GM21737 (cell line): ENCODE measurements around the gene ZNRF3.

Source experiments
- ATAC-seq: cut with Tn5 transposase; IDR thresholded peaks from one replicate; pipeline ENCODE4 v1.9.1; 2021; ENCODE audit warnings: mild to moderate bottlenecking, moderate library complexity; ENCODE audit not compliant: unreplicated experiment

ZNRF3 gene

DNA sequence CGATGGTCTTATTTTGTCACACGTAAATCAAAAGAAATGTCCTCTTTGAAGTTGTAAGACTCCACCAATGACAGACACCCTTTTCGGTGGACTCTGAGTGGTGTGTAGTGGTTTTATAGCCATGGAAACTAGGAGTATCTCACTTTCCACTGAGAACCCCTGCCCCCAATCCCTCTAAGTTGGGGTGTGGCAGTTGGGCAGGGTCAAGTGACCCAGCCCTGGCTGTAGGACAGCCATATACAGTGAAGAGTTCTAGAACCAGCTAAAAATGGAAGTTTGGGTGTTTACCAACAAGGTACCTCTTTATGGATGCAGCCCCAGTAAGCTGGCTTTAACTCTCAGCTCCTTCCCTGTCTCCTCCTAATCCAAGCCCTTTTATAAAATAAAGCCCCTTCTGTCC lies 173.1 kb downstream of the ZNRF3 start:
- ATAC-seq: no peak

DNA sequence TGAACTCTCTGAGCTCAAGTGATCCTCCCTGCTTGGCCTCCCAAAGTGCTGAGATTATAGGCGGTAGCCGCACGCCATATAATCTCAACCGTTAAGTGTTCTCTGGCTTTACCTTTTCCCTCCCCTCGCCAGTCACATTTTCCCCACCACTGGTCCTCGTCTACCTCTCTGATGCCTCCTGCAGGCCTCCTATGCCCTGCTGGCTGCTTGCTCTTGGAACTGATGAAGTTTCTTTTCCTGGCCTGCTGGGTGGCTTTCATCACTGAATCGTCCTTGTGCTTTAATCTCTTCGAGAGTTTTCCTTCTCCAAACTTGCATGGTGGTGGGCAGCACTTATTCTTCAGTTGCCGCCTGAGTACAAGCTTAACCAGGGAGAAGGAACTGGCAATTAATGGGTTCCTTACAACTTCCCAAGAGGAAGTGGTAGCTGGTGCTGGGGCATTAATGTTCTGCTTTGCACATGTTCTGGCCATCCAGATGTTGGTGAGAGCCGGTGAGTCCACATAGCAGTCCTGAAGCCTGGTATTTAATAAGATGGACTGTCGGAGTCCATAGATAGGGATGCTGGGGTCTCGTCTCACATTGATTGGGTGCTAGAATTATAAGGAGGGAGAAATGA lies 177.0 kb downstream of the ZNRF3 start:
- no peak for ATAC-seq

DNA sequence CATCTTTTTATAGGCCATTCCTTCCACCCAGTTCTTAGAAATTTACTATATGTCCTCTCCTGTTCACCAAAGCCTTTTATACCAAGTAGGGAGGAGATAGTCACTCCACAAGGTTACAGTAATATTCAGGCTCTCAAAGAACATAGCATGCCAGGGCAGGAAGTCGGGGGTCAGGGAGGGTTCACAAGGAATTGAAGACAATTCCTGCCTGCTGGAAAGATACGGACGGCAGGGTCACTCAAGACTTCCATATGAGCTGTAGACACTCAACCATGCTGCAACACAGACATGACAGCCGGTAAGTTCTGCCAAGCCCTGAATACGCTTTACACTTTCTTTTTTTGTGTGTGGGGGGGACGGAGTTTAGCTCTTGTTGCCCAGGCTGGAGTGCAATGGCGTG lies 177.6 kb downstream of the ZNRF3 start:
- ATAC-seq: no peak

DNA sequence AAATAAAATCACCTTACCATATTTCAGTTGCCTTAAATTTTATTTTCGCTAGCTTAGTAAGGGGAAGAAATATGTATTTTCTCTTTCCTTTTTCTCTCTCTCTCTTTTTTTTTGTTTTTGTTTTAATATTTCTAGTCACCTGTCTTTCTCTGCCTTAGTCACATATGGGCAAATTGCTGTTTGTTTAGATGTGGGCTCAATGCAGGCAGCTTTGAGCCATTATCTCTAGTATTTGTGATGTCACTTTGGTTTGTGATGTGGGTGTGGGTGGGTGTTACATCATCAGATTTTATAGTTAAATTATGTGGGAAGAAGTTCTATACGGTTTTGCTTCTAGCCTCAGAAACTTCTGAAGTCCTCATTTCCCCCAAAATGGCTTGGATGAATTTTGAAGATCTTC lies 178.4 kb downstream of the ZNRF3 start, which contains the start of gene C22orf31:
TSS of gene C22orf31 (minus strand) at position 59 of the 400 bp plus-strand sequence. CDS start at position 20, 39 bp downstream.
- no peak for ATAC-seq

DNA sequence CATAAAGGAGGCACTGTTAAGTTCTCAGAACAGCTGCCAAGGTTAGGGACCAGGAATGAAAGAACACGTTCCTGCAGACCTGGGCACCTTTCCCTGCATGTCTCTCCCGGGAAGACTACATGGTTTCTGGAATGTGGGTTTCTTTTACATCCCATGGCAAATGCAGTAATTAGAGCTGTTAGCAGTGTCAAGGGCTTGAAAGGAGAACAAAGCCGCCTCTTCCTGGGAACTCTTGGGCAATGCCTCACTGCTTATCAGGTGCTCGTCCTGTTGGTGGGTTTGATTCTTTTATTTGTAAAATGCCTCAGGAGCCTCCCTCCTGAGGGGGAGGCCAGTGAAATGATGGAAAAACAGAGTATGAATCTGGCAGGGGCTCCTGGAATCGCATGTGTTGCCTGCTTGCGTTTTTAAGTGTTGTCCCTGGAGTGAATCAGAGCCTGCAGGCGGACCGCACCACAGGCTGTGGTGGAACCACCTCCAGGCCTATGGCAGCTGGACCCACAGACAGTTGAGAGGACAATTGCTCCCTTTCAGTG lies 179.0 kb downstream of the ZNRF3 start:
- ATAC-seq: no peak

DNA sequence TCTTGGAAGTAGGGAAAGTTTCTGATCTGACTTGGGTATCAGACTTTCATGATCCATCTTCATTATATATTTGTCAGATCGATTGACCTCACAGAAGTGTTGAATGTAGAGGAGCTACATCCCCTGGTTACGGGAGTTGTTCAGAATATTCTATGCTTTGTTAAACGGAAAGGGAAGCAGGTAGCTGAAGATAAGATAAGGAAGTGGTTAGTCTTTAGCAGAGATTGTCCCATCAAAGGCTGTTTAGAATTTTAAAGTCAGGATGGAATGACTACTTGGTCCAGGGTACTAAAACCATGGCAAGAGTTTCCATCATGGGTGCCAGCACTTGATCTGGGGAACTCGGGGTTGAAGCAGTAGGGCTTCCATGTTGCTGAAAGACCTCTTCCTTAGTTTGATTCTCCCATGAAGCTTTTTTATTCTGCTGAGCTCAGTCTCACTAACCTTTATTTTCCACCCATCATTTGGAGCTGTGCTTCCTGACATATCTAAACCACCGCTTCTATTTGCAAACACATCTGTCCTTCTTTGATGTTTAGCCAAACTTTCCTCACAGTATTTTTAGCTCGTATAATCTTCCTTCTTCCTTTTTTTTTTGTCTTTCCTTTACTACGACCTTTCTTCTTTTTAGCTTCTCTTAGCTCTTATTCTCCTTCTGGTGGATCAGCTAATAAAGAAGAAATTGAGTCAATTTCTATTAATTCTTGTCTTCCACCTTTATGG lies 182.3 kb downstream of the ZNRF3 start:
- no peak for ATAC-seq

DNA sequence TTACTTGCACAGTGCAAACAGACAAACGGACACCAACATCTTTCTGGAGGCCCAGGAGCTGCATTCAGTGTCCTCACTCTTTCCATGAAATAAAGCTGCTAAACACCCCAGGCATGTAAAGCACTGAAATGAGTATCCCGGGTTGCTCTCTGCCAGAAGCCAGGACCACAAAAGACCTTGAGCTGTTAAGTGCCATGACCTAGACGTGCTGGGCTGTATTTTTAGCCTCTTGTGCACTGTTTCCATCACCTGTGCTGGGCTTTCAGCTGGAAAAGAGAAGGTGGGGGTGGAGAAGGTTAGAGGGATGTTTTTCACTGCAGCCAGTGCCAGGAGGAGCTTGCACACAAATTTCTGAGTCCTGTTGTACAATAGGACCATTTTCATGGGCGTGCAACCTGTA lies 186.1 kb downstream of the ZNRF3 start:
- ATAC-seq: no peak

DNA sequence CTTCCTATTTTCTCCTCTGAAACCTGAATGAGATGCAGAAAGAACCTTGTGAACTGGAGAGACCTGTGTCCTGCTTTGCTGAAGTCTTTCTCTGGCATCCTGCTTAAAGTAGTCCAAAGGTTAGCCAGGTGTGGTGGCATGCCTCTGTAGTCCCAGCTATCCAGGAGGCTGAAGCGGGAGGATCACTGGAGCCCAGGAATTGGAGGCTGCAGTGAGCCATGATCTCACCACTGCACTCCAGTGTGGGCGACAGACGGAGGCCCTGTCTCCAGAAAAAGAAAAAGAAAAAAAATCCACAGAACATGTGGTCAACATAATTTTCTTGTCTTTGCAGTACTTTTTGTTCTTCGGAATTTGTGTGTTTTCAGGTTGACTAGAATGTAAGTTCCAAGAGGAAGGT lies 187.1 kb downstream of the ZNRF3 start:
- ATAC-seq: no peak

DNA sequence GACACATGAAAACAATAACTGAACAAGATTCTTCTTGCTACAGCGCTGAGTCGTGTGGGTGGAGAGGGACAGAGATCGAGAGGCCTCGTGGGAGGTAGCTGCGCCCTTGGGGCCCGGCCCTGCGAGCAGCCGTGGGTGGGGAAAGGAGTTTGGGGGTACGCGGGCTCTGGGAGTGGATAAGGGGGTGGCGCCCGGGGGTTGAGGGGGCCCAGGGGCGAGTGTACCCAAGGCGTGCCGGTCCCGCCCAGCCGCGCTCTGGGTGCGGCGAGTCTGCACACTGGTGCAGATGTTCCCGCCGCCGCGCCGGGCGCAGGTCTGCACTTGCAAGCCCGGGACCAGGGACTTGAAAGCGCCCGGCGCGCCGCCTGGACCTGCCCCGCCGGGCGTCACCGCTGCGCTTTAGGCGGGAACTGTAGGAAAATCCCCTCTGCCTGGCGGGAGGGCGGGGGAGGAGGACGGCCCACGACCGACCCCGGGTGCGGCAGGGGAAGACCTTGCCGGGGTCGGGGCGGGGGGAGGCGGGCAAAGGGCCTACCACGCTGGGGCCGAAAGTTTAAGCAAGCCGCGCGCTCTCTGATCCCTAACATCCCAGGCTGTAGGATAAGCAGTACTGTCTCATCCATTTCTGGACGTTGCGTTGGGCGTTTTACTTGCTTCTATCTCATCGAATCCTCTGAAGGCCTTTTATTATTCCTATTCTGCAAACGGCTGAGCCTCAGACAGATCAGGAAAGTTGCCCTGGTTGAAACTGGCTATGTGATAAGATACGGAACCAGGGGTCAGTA lies 188.1 kb downstream of the ZNRF3 start:
- ATAC-seq: no peak

DNA sequence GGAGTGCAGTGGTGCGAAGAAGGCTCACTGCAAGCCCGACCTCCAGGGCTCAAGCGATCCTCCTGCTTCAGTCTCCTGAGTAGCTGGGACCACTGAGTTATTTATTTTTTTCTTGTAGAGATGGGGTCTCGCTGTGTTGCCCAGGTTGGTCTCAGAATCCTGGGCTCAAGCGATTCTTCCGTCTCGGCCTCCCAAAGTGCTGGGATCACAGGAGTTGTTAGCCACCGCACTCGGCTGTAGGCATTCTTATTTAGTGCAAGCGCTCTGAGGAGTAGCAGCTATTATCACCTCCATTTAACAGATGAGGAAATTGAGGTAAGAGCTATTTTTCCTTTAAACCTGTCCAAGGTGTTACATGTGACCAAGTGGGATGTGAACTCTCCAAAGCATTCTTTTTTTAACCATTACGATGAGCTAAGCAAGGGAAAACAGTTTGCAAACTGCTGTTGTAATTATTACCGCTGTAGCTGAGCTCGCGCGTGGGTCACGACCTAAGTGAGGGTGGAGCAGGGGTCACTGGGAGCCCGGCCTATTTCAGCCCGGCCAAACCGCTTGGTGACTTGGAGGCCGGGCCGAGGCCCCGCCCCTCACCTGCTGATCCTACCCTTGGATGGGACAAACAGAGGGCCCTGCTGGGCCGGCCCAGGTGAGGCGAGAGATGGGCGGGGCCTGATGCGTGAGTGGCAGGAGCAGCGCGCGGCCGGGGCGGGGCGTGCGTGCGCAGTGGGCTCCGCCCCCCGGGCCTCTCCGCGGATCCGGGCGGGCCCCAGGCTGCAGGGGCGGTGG lies 189.0 kb downstream of the ZNRF3 start:
- peak; percentile 89 for ATAC-seq

DNA sequence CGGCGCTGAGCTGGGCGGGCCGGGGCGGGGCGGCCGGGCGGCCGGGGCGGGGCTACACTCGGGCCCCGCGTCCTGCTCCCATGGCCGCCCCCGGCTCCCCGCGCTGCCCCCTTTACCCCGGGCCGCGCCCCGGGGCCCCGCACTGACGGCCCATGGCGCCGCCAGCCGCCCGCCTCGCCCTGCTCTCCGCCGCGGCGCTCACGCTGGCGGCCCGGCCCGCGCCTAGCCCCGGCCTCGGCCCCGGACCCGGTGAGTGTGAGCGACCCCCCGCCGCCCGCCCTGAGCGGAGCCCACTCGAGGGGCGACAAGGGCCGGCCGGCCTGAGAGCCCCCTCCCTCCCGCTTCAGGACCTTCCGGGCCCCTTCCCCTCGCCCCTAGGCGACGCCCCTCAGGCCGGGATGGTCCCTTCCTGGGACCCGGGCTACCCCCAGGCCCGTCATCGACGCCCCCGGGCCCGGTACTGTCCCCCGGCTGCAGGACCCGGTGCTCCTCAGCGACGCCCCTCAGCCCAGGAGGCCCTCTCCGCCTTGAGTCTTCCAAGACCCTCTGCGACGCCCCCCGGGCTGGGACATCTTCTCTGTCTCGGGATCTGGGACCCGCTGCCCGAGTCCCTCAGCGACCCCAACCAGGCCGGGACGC lies 189.7 kb downstream of the ZNRF3 start, which contains the start of gene KREMEN1:
TSS of gene KREMEN1 (plus strand) at position 57 of the 639 bp plus-strand sequence. CDS start at position 153, 96 bp downstream.
- peak; percentile 16 for ATAC-seq

DNA sequence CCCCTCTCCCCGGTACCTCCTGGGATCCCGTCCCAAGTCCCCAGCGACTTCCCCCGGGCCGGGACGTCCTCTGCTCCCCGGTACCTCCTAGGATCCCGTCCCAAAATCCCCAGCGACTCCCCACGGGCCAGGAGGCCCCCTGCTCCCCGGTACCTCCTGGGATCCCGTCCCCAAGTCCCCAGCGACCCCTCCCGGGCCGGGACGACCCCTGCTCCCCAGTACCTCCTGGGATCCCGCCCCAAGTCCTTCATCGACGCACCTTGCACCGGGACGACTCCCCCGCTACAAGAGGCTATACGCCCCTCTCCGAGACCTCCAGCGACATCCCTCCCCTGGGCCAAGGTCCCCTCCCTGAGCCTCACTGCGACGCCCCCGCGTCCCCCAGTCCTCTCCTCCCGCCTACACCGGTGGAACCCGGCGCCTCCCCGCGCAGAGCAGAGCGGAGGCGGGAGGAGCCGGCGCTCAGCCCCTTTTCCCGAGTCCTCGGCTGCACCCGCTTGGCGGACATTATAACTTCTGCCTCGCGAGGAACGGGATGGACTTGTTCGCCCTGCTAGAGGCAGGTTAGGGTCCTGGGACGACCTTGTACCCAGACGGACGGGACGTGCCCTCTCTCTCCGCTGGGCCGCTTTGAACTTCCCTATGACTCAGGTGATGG lies 190.4 kb downstream of the ZNRF3 start:
- no peak for ATAC-seq

DNA sequence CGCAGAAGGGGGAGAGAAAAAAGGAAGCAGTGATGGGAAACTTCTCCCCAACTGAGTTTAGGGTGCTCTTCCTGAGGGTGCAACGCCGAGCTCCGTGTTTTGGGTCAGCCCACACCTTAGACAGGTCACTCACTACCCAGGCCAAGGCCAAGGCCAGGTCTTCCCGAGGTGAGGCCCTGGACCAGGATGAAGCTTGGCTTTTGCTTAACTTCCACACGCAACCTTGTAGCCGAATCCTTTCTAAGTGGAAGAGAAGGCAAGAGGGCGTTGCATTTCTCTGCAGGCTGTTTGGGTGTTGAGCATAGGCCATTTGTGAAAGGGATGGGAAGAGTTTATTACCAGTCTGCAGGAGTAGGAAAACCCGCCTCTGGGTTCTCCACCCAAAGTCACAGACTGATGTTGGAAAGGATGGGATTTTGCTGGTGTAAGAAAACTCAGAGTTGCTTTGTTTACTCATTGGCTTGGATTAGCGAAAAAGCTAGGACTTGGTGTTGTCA lies 191.0 kb downstream of the ZNRF3 start:
- no peak for ATAC-seq

DNA sequence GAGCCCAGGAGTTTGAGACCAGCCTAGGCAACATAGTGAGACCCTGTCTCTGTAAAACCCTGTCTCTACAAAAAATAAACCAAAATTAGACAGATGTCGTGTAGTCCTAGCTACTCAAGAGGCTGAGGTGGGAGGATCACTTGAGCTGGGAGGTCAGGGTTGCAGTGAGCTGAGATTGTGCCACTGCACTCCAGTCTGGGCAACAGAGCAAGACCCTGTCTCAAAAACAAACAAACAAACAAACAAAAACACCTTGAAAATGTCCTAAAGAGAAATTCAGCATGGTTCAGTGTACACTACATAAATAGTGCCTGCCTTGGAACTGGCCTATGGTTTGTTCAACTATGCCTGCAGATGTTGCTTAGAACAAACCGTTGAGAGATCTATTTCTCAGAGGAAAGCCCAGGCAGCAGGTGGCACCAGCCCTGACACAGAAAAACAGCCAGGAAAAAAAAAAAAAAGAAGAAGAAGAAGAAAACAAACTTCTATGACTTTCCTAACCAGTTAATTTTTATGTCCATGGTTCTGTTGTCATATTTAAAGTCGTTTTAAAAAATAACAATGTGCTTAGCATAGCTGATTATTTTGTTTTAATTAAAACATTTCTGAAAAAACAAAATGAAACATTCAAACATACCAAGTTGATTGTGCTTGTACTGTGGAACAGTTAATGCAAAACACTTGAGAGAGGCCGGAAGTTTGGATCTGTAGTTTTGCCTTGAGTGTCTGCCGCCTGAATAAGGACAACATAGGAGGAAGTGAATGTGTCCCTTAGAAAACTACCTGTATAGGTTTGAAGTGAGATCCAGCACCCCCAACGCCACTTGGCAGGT lies 194.9 kb downstream of the ZNRF3 start:
- ATAC-seq: no peak

DNA sequence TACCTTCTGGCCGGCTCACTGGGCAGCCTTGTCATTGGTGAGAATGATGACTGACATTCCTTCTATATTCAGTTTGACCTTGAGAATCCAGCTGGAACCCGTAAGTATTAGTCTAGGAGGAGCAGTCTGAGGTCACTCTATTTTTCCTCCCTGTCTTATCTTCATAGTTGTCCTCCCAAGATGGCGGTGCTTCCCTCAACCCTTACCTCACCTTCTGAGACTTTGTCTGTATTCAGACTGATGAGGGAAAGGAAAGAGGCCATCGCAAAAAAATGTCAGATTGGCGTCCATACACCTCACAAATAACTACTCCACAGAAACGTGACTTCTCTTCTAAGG lies 195.5 kb downstream of the ZNRF3 start:
- ATAC-seq: no peak

DNA sequence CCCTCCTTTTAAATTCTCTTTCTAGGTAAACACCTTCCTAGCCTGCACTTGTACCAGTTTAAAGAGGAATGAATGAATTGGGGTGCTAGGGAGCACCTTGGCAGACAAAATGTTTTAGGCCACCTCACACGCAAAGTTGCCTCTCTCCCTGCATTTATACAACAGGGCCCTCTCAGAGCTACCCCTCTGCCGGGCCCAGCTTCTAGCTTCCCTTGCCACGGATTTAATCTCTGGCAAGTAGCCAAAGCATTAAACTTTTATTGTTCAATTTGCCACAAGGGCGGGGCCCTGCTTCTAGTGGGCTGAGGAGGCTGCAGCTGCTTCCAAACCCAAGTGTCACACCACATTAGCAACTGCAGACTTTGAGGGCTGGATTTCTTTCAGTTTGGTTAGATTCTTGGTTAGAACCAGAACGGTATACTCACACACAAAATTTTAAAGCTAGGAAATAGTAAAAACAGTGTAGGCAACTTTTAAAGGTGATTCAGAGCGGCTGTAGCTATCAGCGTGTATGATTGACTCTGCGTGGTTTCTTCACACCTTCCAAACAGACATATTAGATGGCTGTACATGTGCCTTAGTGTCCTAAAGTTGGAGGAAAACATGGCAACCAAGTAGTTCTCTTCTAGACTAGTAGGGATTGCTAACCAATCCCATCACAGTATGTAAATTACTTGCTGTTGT lies 196.0 kb downstream of the ZNRF3 start:
- no peak for ATAC-seq

DNA sequence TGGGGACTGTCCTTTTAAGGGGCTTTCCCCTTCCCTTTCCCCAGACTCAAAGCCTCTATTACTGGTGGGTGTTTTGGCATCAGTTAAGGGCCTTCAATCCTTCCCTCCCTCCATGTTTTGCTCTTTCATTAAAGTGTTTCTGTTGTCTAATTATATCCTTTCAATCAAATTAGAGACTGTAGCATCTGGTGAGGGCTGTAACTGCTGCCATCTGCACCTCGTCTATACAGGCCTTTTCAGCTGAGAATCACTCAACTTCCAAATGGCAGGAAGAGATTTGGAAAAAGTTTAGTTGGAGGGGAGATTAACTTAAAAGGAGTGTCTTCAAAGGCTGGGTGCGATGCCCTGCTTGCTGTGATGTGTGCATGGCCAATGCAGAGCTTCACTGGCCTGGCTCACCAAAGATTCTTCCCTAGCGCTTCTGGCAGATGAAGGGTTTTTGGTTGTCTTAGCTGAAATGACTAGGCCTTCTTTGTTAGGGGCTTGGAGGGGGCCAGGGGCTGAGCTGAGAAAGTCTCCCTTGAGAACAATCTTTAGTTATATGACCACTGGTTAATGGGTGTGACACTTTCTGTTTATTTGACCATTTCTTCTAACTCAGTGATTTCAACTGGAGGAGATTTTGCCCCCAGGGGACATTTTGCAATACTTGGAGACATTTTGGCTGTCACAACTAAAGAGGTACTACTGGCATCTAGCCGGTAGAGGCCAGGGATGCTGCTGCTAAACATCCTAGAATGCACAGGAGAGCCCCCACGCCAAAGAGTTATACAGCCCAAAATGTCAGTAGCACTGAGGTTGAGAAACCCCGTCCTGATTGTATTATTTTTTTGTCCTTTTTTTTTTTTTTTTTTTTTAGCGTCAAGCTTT lies 197.0 kb downstream of the ZNRF3 start:
- ATAC-seq: no peak
